ENCODE results near the gene NTHL1. TPM values are rescaled to one million over a fixed set of nuclear protein-coding genes. Genes with fewer than 3 reads are reported as not detected.

NTHL1 gene
- total and polyA plus RNA-seq, 2 of the 8 experiments (the other 6 are each of a cell fraction or from before 2014, with no cell fraction given) = 70.9 to 150 TPM

DNA sequence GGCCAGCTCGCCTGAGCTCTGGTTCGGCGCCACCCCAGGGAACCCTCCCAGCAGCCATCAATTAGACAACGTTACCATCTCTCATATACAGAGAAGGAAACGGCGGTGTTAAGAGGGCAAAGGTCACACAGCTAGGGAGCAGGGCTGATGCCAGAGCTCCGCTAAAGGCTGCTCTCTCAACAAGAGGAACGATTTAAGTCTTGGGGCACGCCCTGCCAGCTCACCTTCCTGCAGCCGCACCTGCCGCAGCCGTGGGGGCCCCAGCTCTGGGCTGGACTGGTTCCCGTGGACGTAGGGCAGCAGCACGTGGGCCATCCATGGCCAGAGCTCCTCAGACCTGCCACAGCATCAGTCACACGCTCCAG is 44.6 kb upstream of the NTHL1 start:
- no peak for DNase-seq (ENCODE audit: low read depth in 1 of 2, low spot score in 2 of 2)

More for the DNA sequence above, 44.6 kb upstream of the NTHL1 start:
- Histone ChIP-seq H2AK5ac (ENCODE audit: low read depth, low read length) (no peak overlapping the region), H3K18ac (ENCODE audit: extremely low read depth, low read length) (no peak overlapping the region), H3K4me1 (replicated peaks in 1 of 4; ENCODE audit: control insufficient read depth in 3 of 4, insufficient read depth in 4 of 4, low read length in 3 of 4) (peaks cover 0 to 12% (median 9%) of the 10 kb centered on the region in 4 experiments; a peak in 5 of 7 replicates), H4K20me1 (replicated peaks in 1 of 2; ENCODE audit: control insufficient read depth in 1 of 2, insufficient read depth in 2 of 2, low read length in 2 of 2) (peaks cover 8 to 17% of the 10 kb centered on the region in 2 experiments), H2BK20ac (ENCODE audit: low read length) (no peak overlapping the region), H3K4me3 (ENCODE audit: extremely low read depth in 1 of 4, insufficient read depth in 2 of 4, low read depth in 3 of 4, low read length in 4 of 4) (no peak overlapping the region), H3K9me3 (ENCODE audit: insufficient read depth in 2 of 2, low read depth in 1 of 2, low read length in 1 of 2) (no peaks in the 10 kb centered on the region), H3K14ac (ENCODE audit: insufficient read length) (no peak overlapping the region), H3K56ac (replicated peaks; ENCODE audit: insufficient read length, low read depth, low read length) (no peak overlapping the region), H2BK120ac (replicated peaks; ENCODE audit: low read depth, low read length) (no peak overlapping the region), H3K9ac (replicated peaks in 1 of 4; ENCODE audit: extremely low read depth in 1 of 4, low read depth in 3 of 4, low read length in 3 of 4) (peak overlapping the region in 1 of 4 experiments; percentile 30; a peak in 1 of 7 replicates), H2BK12ac (ENCODE audit: low read depth, low read length) (no peak overlapping the region; the same call in 1 of the 2 replicates), H4K5ac (ENCODE audit: insufficient read length, low read depth, low read length) (no peak overlapping the region), H3K79me2 (ENCODE audit: control insufficient read depth in 1 of 2, insufficient read depth in 2 of 2, low read length in 2 of 2) (no peaks in the 10 kb centered on the region), H3K27me3 (replicated peaks in 1 of 4; ENCODE audit: control insufficient read depth in 3 of 4, extremely low read depth in 1 of 4, insufficient read depth in 3 of 4, low read length in 3 of 4) (no peaks in the 10 kb centered on the region), H3K23ac (ENCODE audit: insufficient read length) (no peak overlapping the region), H3K79me1 (ENCODE audit: low read depth, low read length) (no peaks in the 10 kb centered on the region), H2AFZ (ENCODE audit: low read length) (no peak overlapping the region), H3K27ac (ENCODE audit: low read depth, low read length) (no peak overlapping the region), H4K91ac (replicated peaks; ENCODE audit: insufficient read length, low read length) (no peak overlapping the region), H4K8ac (ENCODE audit: extremely low read depth, insufficient read depth, low read length) (no peak overlapping the region), H3K4me2 (ENCODE audit: insufficient read depth in 1 of 2, low read depth in 2 of 2, low read length in 2 of 2) (peak overlapping the region; percentile 46 to 96; a peak in 2 of 4 replicates), H3K4ac (replicated peaks; ENCODE audit: insufficient read length, low read depth, low read length) (no peak overlapping the region), H3K36me3 (ENCODE audit: control insufficient read depth in 2 of 4, insufficient read depth in 4 of 4, low read length in 3 of 4) (peaks cover 0 to 19% (median 0%) of the 10 kb centered on the region in 4 experiments; a peak in 2 of 8 replicates), H3K23me2 (ENCODE audit: low read depth, low read length) (peaks cover 6% of the 10 kb centered on the region; the same call in 1 of the 2 replicates), H2BK5ac (ENCODE audit: low read depth, low read length) (no peak overlapping the region), H2BK15ac (ENCODE audit: low read length) (no peak overlapping the region)
- WGBS, 2 experiments (ENCODE audit: extremely low coverage in 1 of 2, insufficient coverage in 1 of 2, insufficient read length in 1 of 2, insufficient replicate concordance in 2 of 2, low coverage in 1 of 2, low lambda C conversion rate in 2 of 2, missing lambda C conversion rate in 1 of 2) = 87% methylated on average over 16 of the region's 16 CpGs; no CpG with 5 or more reads in 1 of the 2 experiments
- ChIA-PET CTCF (ENCODE audit: partially characterized antibody) (interaction anchor here (0.9 to 3.8 kb wide), 14 partner anchors 12 to 86 kb away, joined by 3 to 25 read pairs (median 4); partner anchors contain the start of gene PKD1), POLR2A (ENCODE audit: partially characterized antibody) (interaction anchor here (0.6 to 6.9 kb wide), 14 partner anchors 9 to 310 kb away, joined by 3 to 54 read pairs (median 3); partner anchors contain the start of genes NUBP2, SPSB3 and TRAF7)
- no peak for TF ChIP-seq SUZ12 (IDR thresholded peaks at IDR 0.05; ENCODE audit: low read length)
- no peak for TF ChIP-seq SP1 (IDR thresholded peaks at IDR 0.05; ENCODE audit: low read depth, low read length)
- no peak for TF ChIP-seq TAF7 (optimal IDR thresholded peaks at IDR 0.05; ENCODE audit: borderline replicate concordance, low read depth, low read length)
- TF ChIP-seq CEBPB (IDR thresholded peaks at IDR 0.05; ENCODE audit: low read depth, low read length) = no peak
- no peak for TF ChIP-seq SAP30 (IDR thresholded peaks at IDR 0.05; ENCODE audit: insufficient read depth, insufficient replicate concordance, low read length)
- TF ChIP-seq RXRA (IDR thresholded peaks at IDR 0.05; ENCODE audit: insufficient read depth, low read depth, low read length) = no peak
- no peak for FAIRE-seq

Data from H1 (cell line).